AG08395 (cell line): ENCODE measurements around the gene GAK.

Experiments
- DNase-seq: peaks from one replicate; pipeline ENCODE4 v3.0.0; 2012; ENCODE audit warnings: mixed read lengths, low spot score

Gene GAK

GRCh38 chr4:964346-965025 lies 32.4 kb upstream of the GAK start:
- DNase-seq: no peak

- no peak for DNase-seq
Measured at GRCh38 chr4:963276-964225, 31.4 kb upstream of the GAK start.

- DNase-seq: no peak
Measured at GRCh38 chr4:962231-963208, 30.4 kb upstream of the GAK start.

GRCh38 chr4:961351-962230 lies 29.5 kb upstream of the GAK start:
- no peak for DNase-seq

- no peak for DNase-seq
Measured at GRCh38 chr4:960636-961350, 28.7 kb upstream of the GAK start.

- DNase-seq: no peak
Measured at GRCh38 chr4:960140-960635, 28.1 kb upstream of the GAK start.

GRCh38 chr4:959338-960139 lies 27.4 kb upstream of the GAK start:
- DNase-seq: no peak

- no peak for DNase-seq
Measured at GRCh38 chr4:958696-959337, 26.7 kb upstream of the GAK start.

GRCh38 chr4:958314-958665 lies 26.2 kb upstream of the GAK start:
- DNase-seq: no peak

- DNase-seq: no peak
Measured at GRCh38 chr4:957581-958313, 25.6 kb upstream of the GAK start.

- no peak for DNase-seq
Measured at GRCh38 chr4:957231-957580, 25.1 kb upstream of the GAK start.

GRCh38 chr4:956531-957230 lies 24.6 kb upstream of the GAK start:
- no peak for DNase-seq

- DNase-seq: no peak
Measured at GRCh38 chr4:955931-956381, 23.8 kb upstream of the GAK start.

GRCh38 chr4:955161-955921 lies 23.2 kb upstream of the GAK start:
- no peak for DNase-seq

- no peak for DNase-seq
Measured at GRCh38 chr4:954211-955020, 22.3 kb upstream of the GAK start.

- no peak for DNase-seq
Measured at GRCh38 chr4:953574-953915, 21.4 kb upstream of the GAK start.
